ENCODE measurements around the gene CCL11. TPM values are rescaled to one million over a fixed set of nuclear protein-coding genes. Genes with fewer than 3 reads are reported as not detected.

CCL11 gene
- not detected for total RNA-seq

DNA sequence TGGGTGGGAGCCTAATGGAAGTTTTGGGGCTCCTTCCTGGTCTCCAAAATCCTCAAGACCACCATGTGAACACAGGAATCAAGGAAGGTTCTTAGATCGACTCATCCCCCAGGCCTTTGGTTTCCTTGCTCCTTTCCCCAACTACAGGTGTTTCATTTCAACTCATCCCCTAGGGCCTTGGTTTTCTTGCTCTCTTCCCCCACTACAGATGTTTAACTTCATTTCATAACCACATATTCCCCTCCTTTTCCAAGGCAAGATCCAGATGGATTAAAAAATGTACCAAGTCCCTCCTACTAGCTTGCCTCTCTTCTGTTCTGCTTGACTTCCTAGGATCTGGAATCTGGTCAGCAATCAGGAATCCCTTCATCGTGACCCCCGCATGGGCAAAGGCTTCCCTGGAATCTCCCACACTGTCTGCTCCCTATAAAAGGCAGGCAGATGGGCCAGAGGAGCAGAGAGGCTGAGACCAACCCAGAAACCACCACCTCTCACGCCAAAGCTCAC is at the start of gene CCL11:
CCL11 (plus strand) TSS at position 457 of the 507 bp plus-strand sequence. CDS start 67 bp downstream, outside the sequence.
- WGBS = 61% methylated on average over 4 of the region's 4 CpGs
- TF ChIP-seq POLR2AphosphoS5 (IDR thresholded peaks at IDR 0.05) = no peak
- no peak for TF ChIP-seq EP300 (IDR thresholded peaks at IDR 0.05)
- TF ChIP-seq POLR2A (IDR thresholded peaks at IDR 0.05) = no peak
- TF ChIP-seq, protein P1, sequence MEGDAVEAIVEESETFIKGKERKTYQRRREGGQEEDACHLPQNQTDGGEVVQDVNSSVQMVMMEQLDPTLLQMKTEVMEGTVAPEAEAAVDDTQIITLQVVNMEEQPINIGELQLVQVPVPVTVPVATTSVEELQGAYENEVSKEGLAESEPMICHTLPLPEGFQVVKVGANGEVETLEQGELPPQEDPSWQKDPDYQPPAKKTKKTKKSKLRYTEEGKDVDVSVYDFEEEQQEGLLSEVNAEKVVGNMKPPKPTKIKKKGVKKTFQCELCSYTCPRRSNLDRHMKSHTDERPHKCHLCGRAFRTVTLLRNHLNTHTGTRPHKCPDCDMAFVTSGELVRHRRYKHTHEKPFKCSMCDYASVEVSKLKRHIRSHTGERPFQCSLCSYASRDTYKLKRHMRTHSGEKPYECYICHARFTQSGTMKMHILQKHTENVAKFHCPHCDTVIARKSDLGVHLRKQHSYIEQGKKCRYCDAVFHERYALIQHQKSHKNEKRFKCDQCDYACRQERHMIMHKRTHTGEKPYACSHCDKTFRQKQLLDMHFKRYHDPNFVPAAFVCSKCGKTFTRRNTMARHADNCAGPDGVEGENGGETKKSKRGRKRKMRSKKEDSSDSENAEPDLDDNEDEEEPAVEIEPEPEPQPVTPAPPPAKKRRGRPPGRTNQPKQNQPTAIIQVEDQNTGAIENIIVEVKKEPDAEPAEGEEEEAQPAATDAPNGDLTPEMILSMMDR (IDR thresholded peaks at IDR 0.05) = no peak
- DNase-seq (ENCODE audit: low spot score in 2 of 2) = no peak
- Histone ChIP-seq H3K9me3 (no peaks in the 10 kb centered on the region), H3K27me3 (peaks cover 3% of the 10 kb centered on the region), H3K27ac (no peak within 1 kb of the TSS), H3K36me3 (no peaks in the 10 kb centered on the region), H3K4me1 (no peaks in the 10 kb centered on the region), H3K4me3 (no peak within 1 kb of the TSS)

DNA sequence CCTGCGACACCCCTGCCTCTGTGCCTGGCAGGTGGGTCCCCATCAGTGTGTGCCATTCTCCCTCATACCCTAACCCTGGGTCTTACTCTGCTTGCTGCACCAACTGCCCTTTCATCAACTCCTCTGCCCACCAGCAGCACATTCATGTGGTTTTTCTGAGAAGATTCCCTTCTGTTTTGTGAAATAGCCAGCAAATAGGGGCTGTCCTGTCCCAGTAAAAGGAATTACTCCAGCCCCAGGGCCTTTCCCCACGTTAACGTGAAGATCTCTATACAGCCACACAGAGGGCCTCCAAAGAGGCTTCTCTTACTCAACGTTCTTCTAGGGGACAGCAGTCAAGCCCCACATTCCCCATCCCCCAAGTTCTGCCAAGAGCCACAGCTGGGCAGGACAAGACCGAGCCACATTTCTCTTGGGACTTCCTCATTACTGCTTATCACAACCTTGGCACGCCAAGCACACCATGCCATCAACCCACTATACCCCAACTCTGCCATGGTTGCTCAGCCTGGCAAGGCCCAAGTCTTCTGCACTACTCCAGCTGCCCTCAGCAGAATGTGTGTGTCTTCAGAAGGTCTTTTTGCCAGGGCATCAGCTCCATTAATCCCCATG is 49.2 kb upstream of the CCL11 start:
- WGBS = 72% methylated on average over 5 of the region's 6 CpGs
- no peaks in the 10 kb centered on the region for H3K9me3 ChIP-seq
- no peaks in the 10 kb centered on the region for H3K36me3 ChIP-seq
- H3K27me3 ChIP-seq = no peaks in the 10 kb centered on the region
- peak overlapping the region; percentile 0 for H3K27ac ChIP-seq
- TF ChIP-seq POLR2AphosphoS5 (IDR thresholded peaks at IDR 0.05) (no peak), EP300 (IDR thresholded peaks at IDR 0.05) (no peak), POLR2A (IDR thresholded peaks at IDR 0.05) (no peak)
- TF ChIP-seq, protein P1 (IDR thresholded peaks at IDR 0.05) = no peak
- peaks cover 71% of the 10 kb centered on the region for H3K4me1 ChIP-seq
- no peak for DNase-seq (ENCODE audit: low spot score in 2 of 2)
- no peak overlapping the region for H3K4me3 ChIP-seq

DNA sequence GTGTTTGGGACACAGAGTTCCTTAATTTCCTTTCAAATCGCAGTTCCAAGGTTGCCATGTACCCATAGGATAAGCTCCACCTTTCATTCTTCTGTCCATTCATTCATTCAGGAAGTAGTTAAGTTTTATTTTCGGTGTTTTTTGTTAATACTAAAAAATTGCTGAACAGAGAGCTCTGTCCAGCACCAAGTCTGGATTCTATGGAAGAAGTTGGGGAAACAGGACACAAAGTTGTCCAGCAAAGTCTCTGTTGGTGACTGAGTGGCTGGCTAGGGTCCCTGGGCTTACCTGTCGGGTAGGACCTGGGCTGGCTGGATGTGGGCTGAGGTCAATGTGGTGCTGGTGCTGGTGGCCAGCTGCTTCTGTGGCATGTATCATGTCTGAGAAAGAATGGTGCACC is 48.1 kb upstream of the CCL11 start:
- H3K4me3 ChIP-seq = no peak overlapping the region
- no peaks in the 10 kb centered on the region for H3K36me3 ChIP-seq
- H3K27me3 ChIP-seq = no peaks in the 10 kb centered on the region
- WGBS = 87% methylated on average over 3 of the region's 3 CpGs
- no peak for DNase-seq (ENCODE audit: low spot score in 2 of 2)
- TF ChIP-seq POLR2A (IDR thresholded peaks at IDR 0.05) (no peak), POLR2AphosphoS5 (IDR thresholded peaks at IDR 0.05) (no peak), EP300 (IDR thresholded peaks at IDR 0.05) (no peak)
- TF ChIP-seq, protein P1 (IDR thresholded peaks at IDR 0.05) = no peak
- no peaks in the 10 kb centered on the region for H3K9me3 ChIP-seq
- no peak overlapping the region for H3K27ac ChIP-seq
- peaks cover 80% of the 10 kb centered on the region for H3K4me1 ChIP-seq

DNA sequence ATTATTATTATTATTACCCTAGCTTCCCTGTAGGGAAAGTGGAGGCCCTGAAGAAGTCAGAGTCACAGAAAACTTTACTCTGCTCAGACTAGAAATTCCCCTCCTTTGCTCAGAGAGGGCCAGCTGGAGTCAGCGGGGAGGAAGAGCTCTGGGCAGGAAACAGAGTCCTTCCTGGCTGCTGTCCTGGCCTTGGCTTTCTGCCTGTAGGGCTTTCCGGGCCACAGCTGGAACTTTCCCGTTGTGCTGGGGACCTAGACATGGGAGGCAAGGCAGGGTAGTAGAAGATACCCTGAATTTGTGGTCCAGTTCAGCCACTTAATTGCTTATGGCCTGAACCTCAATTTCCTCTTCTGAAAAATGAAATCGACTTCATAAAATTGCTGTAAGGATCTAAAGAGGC is 44.5 kb upstream of the CCL11 start:
- no peak overlapping the region for H3K27ac ChIP-seq
- no peaks in the 10 kb centered on the region for H3K9me3 ChIP-seq
- no peaks in the 10 kb centered on the region for H3K27me3 ChIP-seq
- H3K4me1 ChIP-seq = peaks cover 70% of the 10 kb centered on the region
- 7% methylated on average over 4 of the region's 4 CpGs for WGBS
- no peak for DNase-seq (ENCODE audit: low spot score in 2 of 2)
- H3K4me3 ChIP-seq = no peak overlapping the region
- H3K36me3 ChIP-seq = no peaks in the 10 kb centered on the region
- TF ChIP-seq POLR2A (IDR thresholded peaks at IDR 0.05) (no peak), EP300 (IDR thresholded peaks at IDR 0.05) (no peak)

DNA sequence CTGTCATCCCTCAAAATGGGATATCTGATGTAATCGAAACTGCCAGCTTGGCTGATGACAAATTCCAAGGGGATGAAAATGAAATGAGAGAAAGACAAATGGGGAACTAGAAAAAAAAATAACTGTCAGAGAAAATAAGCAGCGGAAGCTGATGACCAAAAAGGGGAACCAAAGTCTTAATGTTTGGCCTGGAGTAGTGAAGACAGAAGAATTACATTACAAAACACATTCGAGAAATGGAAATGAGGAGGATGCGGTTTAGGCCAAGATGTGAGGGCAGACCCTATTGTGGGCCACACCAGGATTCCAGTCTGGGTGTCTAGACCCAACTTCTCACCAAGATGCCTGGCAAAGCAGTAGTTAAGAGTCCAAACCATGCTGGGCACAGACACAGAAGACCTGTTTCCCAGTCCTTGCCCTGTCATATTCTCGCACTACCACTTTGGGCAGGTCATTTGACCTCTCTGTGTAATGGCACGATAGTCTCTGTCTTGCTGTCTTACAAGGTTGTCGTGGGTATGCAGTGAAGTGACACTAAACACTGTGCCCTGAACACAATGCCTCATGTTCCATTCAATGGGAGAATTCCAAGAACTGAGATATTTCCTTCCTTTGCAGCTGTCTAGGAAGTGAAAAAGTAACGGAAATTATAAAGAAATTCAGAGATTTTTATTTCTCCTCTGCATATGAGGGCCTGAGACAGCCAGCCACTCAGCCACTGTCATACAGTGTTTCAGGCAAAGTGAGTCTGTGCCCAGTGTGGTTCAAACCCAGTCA is 42.8 kb upstream of the CCL11 start:
- Histone ChIP-seq H3K9me3 (no peaks in the 10 kb centered on the region), H3K4me3 (no peak overlapping the region), H3K36me3 (no peaks in the 10 kb centered on the region), H3K27ac (peak overlapping the region; percentile 10), H3K4me1 (peaks cover 58% of the 10 kb centered on the region), H3K27me3 (no peaks in the 10 kb centered on the region)
- 66% methylated on average over 8 of the region's 8 CpGs for WGBS
- TF ChIP-seq POLR2A (IDR thresholded peaks at IDR 0.05) (no peak), EP300 (IDR thresholded peaks at IDR 0.05) (no peak), POLR2AphosphoS5 (IDR thresholded peaks at IDR 0.05) (no peak)
- TF ChIP-seq, protein P1 (IDR thresholded peaks at IDR 0.05) = no peak
- no peak for DNase-seq (ENCODE audit: low spot score in 2 of 2)
